HG02852 (cell line): Measurements from ENCODE around the gene FLVCR1.

Experiments used
- ATAC-seq: cut with Tn5 transposase; IDR thresholded peaks from one replicate; pipeline ENCODE4 v1.9.1; 2021; ENCODE audit warnings: mild to moderate bottlenecking, moderate library complexity; ENCODE audit not compliant: unreplicated experiment

Gene FLVCR1

GRCh38 chr1:212915245-212916091 is 57.4 kb downstream of the FLVCR1 start:
- ATAC-seq = no peak

GRCh38 chr1:212916481-212917133 is 58.5 kb downstream of the FLVCR1 start:
- ATAC-seq = peak; percentile 59

GRCh38 chr1:212917134-212917485 is 59.0 kb downstream of the FLVCR1 start:
- no peak for ATAC-seq

GRCh38 chr1:212917858-212918257 is 59.8 kb downstream of the FLVCR1 start:
- ATAC-seq = no peak

GRCh38 chr1:212918824-212919223 is 60.7 kb downstream of the FLVCR1 start:
- ATAC-seq = no peak

GRCh38 chr1:212920246-212920645 is 62.2 kb downstream of the FLVCR1 start:
- no peak for ATAC-seq

- ATAC-seq = no peak
Measured at GRCh38 chr1:212920896-212921295, 62.8 kb downstream of the FLVCR1 start.

GRCh38 chr1:212922016-212922415 is 63.9 kb downstream of the FLVCR1 start:
- ATAC-seq = no peak

- ATAC-seq = no peak
Measured at GRCh38 chr1:212926372-212926771, 68.3 kb downstream of the FLVCR1 start.

- ATAC-seq = peak; percentile 86
Measured at GRCh38 chr1:212928323-212929291, 70.5 kb downstream of the FLVCR1 start.

- peak; percentile 47 for ATAC-seq
Measured at GRCh38 chr1:212930986-212931678, 73.1 kb downstream of the FLVCR1 start.

GRCh38 chr1:212933815-212934471 is 75.9 kb downstream of the FLVCR1 start:
- ATAC-seq = no peak

GRCh38 chr1:212935387-212935981 is 77.4 kb downstream of the FLVCR1 start:
- no peak for ATAC-seq

- ATAC-seq = no peak
Measured at GRCh38 chr1:212937034-212937433, 79.0 kb downstream of the FLVCR1 start.

- no peak for ATAC-seq
Measured at GRCh38 chr1:212938846-212939245, 80.8 kb downstream of the FLVCR1 start.

GRCh38 chr1:212941452-212941851 is 83.4 kb downstream of the FLVCR1 start:
- ATAC-seq = no peak

GRCh38 chr1:212942679-212943392 is 84.8 kb downstream of the FLVCR1 start:
- ATAC-seq = no peak

GRCh38 chr1:212943393-212943710 is 85.3 kb downstream of the FLVCR1 start:
- no peak for ATAC-seq

- ATAC-seq = peak; percentile 50
Measured at GRCh38 chr1:212944229-212944901, 86.3 kb downstream of the FLVCR1 start.
